PFSK-1 (cell line): ENCODE measurements around the gene MN1.

ENCODE experiments used
- FOXP2 ChIP-seq: optimal IDR thresholded peaks from 2 replicates; pipeline ENCODE3; 2011; ENCODE audit warnings: borderline replicate concordance, control low read depth, inconsistent platforms; ENCODE audit not compliant: insufficient read depth; ENCODE audit errors: extremely low read length, extremely low read depth
- POLR2AphosphoS5 ChIP-seq: IDR thresholded peaks from 2 replicates; pipeline ENCODE4 v1.6.1; 2012; ENCODE audit warnings: low read depth, mild to moderate bottlenecking, control low read depth, low read length, moderate library complexity
- REST ChIP-seq, 2 experiments: IDR thresholded peaks; 2 replicates each; pipeline versions ENCODE4 v1.6.1 to v1.8.0; 2011 to 2012; ENCODE audit warnings: low read depth in 2 of 2, low read length in 2 of 2, control low read depth in 1 of 2, inconsistent platforms in 1 of 2, mild to moderate bottlenecking in 1 of 2, moderate library complexity in 1 of 2; ENCODE audit not compliant: insufficient read depth in 1 of 2
- SIN3A ChIP-seq: IDR thresholded peaks from 2 replicates; pipeline ENCODE4 v1.6.1; 2012; ENCODE audit warnings: mild to moderate bottlenecking, low read length, moderate library complexity, borderline replicate concordance; ENCODE audit not compliant: insufficient read depth
- TAF1 ChIP-seq: IDR thresholded peaks from 2 replicates; pipeline ENCODE4 v1.6.1; 2012; ENCODE audit warnings: low read length, control low read depth, borderline replicate concordance; ENCODE audit not compliant: insufficient read depth

Gene MN1

DNA sequence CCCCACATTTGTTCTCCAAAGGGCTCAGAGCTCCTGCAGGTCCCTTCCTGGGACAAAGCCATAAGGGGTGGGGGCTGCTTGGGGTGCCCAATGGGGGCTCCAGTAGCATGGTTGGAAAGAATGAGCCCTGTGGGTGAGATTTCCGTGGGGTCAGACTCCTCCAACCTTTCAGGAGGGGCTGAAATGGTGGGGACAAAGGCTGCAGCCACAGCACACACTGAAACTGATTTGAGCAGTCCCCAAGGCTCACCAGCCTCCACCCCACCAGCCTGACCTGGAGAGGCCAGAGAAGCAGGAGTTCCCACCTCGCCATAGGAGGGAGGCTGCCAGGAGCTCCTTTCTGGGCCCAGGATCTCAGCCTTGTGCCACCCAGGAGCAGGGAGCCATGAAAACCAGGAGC, 69.2 kb downstream of the MN1 start:
- TF ChIP-seq REST (IDR thresholded peaks at IDR 0.05; ENCODE audit: insufficient read depth in 1 of 2, low read depth in 2 of 2, low read length in 2 of 2) (no peak), SIN3A (no peak)

- TF ChIP-seq SIN3A (no peak), POLR2AphosphoS5 (no peak), REST (IDR thresholded peaks at IDR 0.05; ENCODE audit: insufficient read depth in 1 of 2, low read depth in 2 of 2, low read length in 2 of 2) (no peak), TAF1 (no peak), FOXP2 (no peak)
Observed at GRCh38 chr22:27731621-27732020, 69.9 kb downstream of the MN1 start.

GRCh38 chr22:27730641-27731433, 70.7 kb downstream of the MN1 start:
- no peak for TF ChIP-seq TAF1
- TF ChIP-seq SIN3A: no peak
- no peak for TF ChIP-seq FOXP2

DNA sequence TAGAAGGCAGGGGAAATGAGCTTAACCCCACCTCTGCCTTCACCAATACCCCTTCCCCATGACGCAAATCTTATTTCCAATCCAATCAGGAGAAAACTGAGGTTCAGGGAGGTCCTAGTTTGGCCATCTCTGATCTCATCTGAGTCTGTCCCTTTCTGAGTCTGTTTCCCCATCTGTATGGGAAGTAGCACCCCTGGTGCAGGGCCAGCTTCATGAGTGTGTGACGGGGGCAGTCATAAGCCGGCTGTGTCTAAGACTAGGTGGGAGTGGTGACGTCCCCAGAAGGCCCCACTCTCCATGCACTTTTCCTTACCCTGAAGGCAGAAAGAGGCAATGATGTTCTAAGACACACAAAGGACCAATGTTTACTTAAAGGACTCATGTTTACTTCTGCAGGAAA, 72.3 kb downstream of the MN1 start:
- TF ChIP-seq FOXP2 (no peak), REST (IDR thresholded peaks at IDR 0.05; ENCODE audit: insufficient read depth in 1 of 2, low read depth in 2 of 2, low read length in 2 of 2) (no peak), POLR2AphosphoS5 (no peak), SIN3A (no peak), TAF1 (no peak)

GRCh38 chr22:27727673-27728451, 73.7 kb downstream of the MN1 start:
- TF ChIP-seq FOXP2: no peak
- no peak for TF ChIP-seq TAF1
- no peak for TF ChIP-seq POLR2AphosphoS5
- no peak for TF ChIP-seq REST (IDR thresholded peaks at IDR 0.05; ENCODE audit: insufficient read depth in 1 of 2, low read depth in 2 of 2, low read length in 2 of 2)
- TF ChIP-seq SIN3A: no peak
